ENCODE data around the gene EBLN1.

DNA sequence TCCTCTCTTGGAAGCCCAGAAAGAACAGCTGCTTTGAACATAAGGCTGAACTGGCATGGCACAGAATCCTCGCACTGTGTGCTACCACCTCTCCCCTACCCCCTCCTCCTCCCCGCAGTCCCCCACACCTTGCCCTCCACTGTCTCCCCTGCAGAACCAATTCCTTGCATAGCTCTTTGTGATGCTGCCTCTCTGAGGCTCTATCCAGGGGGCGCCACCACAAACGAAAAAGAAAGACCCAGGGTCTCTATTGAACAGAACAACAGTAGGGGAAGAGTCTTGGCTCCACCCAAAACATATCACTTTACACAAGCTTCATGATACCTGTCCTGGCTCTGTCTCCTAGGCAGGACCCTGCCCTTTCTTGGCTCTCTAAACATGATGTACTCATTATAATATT, 26.2 kb upstream of the EBLN1 start:
- TF ChIP-seq, protein P1, sequence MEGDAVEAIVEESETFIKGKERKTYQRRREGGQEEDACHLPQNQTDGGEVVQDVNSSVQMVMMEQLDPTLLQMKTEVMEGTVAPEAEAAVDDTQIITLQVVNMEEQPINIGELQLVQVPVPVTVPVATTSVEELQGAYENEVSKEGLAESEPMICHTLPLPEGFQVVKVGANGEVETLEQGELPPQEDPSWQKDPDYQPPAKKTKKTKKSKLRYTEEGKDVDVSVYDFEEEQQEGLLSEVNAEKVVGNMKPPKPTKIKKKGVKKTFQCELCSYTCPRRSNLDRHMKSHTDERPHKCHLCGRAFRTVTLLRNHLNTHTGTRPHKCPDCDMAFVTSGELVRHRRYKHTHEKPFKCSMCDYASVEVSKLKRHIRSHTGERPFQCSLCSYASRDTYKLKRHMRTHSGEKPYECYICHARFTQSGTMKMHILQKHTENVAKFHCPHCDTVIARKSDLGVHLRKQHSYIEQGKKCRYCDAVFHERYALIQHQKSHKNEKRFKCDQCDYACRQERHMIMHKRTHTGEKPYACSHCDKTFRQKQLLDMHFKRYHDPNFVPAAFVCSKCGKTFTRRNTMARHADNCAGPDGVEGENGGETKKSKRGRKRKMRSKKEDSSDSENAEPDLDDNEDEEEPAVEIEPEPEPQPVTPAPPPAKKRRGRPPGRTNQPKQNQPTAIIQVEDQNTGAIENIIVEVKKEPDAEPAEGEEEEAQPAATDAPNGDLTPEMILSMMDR (IDR thresholded peaks at IDR 0.05), result peak in 1 of 4 donors; percentile 12
- no peak for TF ChIP-seq POLR2A (IDR thresholded peaks at IDR 0.05)

All from right lobe of liver (tissue), 4 donors.